ENCODE results near the gene TCF4.

Gene TCF4

GRCh38 chr18:55511277-55511676, 76.7 kb downstream of the TCF4 start:
- peak overlapping the region in 9 of 21 experiments; percentile 14 to 88 (median 70) for H3K27ac ChIP-seq
- H3K4me3 ChIP-seq = no peak overlapping the region

GRCh38 chr18:55510809-55511208, 77.2 kb downstream of the TCF4 start:
- peak overlapping the region in 16 of 21 experiments; percentile 12 to 88 (median 70) for H3K27ac ChIP-seq
- no peak overlapping the region for H3K4me3 ChIP-seq

- Histone ChIP-seq H3K27ac (peak overlapping the region in 20 of 21 experiments; percentile 12 to 88 (median 64)), H3K4me3 (no peak overlapping the region)
These were observed 78.2 kb downstream of the TCF4 start for GRCh38 chr18:55509631-55510324.

- no peak overlapping the region for H3K4me3 ChIP-seq
- H3K27ac ChIP-seq = peak overlapping the region in 11 of 21 experiments; percentile 0 to 88 (median 70)
These were observed 79.3 kb downstream of the TCF4 start for GRCh38 chr18:55508651-55509050.

- no peak overlapping the region for H3K27ac ChIP-seq
These were observed 81.9 kb downstream of the TCF4 start for GRCh38 chr18:55506074-55506473.

GRCh38 chr18:55504808-55505207, 83.2 kb downstream of the TCF4 start:
- H3K4me3 ChIP-seq = no peak overlapping the region
- H3K27ac ChIP-seq = no peak overlapping the region

More at GRCh38 chr18:55506074-55506473, 81.9 kb downstream of the TCF4 start:
- no peak overlapping the region for H3K4me3 ChIP-seq

GRCh38 chr18:55503167-55503820, 84.7 kb downstream of the TCF4 start:
- Histone ChIP-seq H3K4me3 (no peak overlapping the region), H3K27ac (peak overlapping the region in 1 of 21 experiments; percentile 85)

- peak overlapping the region in 7 of 21 experiments; percentile 5 to 85 (median 61) for H3K27ac ChIP-seq
- no peak overlapping the region for H3K4me3 ChIP-seq
These were observed 85.8 kb downstream of the TCF4 start for GRCh38 chr18:55501982-55502710.

- H3K27ac ChIP-seq = peak overlapping the region in 8 of 21 experiments; percentile 5 to 85 (median 41)
These were observed 86.4 kb downstream of the TCF4 start for GRCh38 chr18:55501579-55501978.

GRCh38 chr18:55500316-55501086, 87.5 kb downstream of the TCF4 start:
- Histone ChIP-seq H3K4me3 (no peak overlapping the region), H3K27ac (peak overlapping the region in 14 of 21 experiments; percentile 8 to 85 (median 48))

More at GRCh38 chr18:55501579-55501978, 86.4 kb downstream of the TCF4 start:
- no peak overlapping the region for H3K4me3 ChIP-seq

- no peak overlapping the region for H3K4me3 ChIP-seq
- peak overlapping the region in 15 of 21 experiments; percentile 7 to 85 (median 48) for H3K27ac ChIP-seq
These were observed 88.5 kb downstream of the TCF4 start for GRCh38 chr18:55499526-55499925.

- no peak overlapping the region for H3K4me3 ChIP-seq
- no peak overlapping the region for H3K27ac ChIP-seq
These were observed 90.1 kb downstream of the TCF4 start for GRCh38 chr18:55497825-55498403.

- H3K27ac ChIP-seq = no peak overlapping the region
- H3K4me3 ChIP-seq = no peak overlapping the region
These were observed 93.1 kb downstream of the TCF4 start for GRCh38 chr18:55494899-55495298.

- Histone ChIP-seq H3K27ac (no peak overlapping the region), H3K4me3 (no peak overlapping the region)
These were observed 93.6 kb downstream of the TCF4 start for GRCh38 chr18:55494441-55494840.

GRCh38 chr18:55491616-55492015, 96.4 kb downstream of the TCF4 start:
- Histone ChIP-seq H3K27ac (no peak overlapping the region), H3K4me3 (no peak overlapping the region)

- Histone ChIP-seq H3K27ac (no peak overlapping the region), H3K4me3 (no peak overlapping the region)
These were observed 98.7 kb downstream of the TCF4 start for GRCh38 chr18:55489034-55489986.

GRCh38 chr18:55488473-55488872, 99.5 kb downstream of the TCF4 start:
- Histone ChIP-seq H3K27ac (no peak overlapping the region), H3K4me3 (no peak overlapping the region)

- no peak overlapping the region for H3K4me3 ChIP-seq
- H3K27ac ChIP-seq = no peak overlapping the region
These were observed 100.0 kb downstream of the TCF4 start for GRCh38 chr18:55487997-55488396.
